Mesangial cell (primary cell): ENCODE data around the gene ATG16L1. TPM values are rescaled to one million over a fixed set of nuclear protein-coding genes. Genes with fewer than 3 reads are reported as not detected.

ENCODE experiments used
- total RNA-seq: library from RNA; depleted of rRNA; stranded (reverse); fragments of >200 nt; gene quantifications from 2 replicates; pipeline ENCODE4 v1.2.3, GENCODE V29; 2015

The ATG16L1 gene
- 16.4 and 27.9 TPM in 2 replicates for total RNA-seq

DNA sequence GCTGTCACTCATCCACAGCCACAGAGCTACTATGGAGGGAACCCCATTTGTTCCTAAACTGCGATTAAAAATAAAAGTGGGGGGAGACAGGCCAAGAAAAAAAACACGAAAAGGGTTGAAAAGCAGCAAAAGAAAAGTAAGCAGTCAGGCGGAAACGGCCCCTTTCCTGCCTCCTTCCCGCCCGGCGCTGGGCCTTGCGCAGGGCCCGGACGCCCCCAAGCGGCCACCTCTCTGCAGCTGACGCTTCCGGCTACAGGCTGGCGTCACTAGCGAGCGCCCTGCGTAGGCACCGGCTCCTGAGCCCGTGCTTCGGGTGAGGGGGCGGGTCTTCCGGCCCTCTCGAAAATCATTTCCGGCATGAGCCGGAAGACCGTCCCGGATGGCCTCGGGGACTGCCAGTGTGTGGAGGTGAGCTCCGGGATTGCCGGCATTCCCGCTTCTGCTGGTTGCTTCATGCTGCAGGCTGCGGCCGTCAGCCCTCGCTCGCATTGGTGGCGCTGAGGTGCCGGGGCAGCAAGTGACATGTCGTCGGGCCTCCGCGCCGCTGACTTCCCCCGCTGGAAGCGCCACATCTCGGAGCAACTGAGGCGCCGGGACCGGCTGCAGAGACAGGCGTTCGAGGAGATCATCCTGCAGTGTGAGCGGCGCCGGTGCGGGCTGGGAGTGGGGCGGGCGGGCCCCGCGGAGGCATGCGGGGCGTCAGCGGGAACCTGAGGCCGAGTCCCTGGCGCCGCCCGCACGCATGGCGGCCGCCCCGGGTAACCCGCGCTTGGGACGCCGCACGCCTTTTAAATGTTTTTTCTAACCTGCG, at the start of gene ATG16L1:
Gene ATG16L1 (plus strand): TSS at position 368 of the 811 bp plus-strand sequence. CDS start 155 bp downstream, at position 523.

DNA sequence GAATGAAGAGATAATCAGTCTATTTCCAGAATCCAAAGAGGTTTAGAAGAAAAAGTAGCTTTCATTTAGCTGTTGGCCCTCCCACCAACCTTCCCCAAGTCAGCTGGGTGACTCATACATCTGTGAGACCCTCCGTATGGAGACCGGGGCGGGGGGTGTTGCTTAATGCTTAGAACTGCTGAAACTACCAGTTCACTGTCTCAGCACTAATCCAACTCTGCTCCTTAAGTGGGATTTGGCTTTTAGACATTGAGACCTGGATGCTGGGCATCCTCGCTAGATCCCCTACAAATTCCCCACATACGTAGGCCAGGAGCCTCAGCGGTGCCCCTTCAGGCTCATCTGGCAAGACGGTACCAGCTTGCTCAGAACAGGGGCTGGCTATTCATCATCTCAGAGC, 56.1 kb downstream of the ATG16L1 start, which contains the start of gene SAG:
Gene SAG (plus strand): TSS at position 252 of the 400 bp plus-strand sequence. CDS start 1,374 bp downstream, outside the sequence.

Other genes starting within 250 kb of the ATG16L1 start
- 0.98 and 1.5 TPM in 2 replicates for gene NGEF, start 238.4 kb upstream of the ATG16L1 start, total RNA-seq
- not detected in 2 replicates for gene NEU2, start 219.0 kb upstream of the ATG16L1 start, total RNA-seq
- 0.16 and 2.7 TPM in 2 replicates for gene INPP5D, start 191.3 kb upstream of the ATG16L1 start, total RNA-seq
- not detected in 2 replicates for gene SAG, start 56.1 kb downstream of the ATG16L1 start, total RNA-seq
- gene DGKD, start 102.8 kb downstream of the ATG16L1 start, total RNA-seq = 15.6 and 17.4 TPM in 2 replicates